Measurements from ENCODE around the gene HOXA3. TPM values are rescaled to one million over a fixed set of nuclear protein-coding genes. Genes with fewer than 3 reads are reported as not detected.

HOXA3 gene
- total RNA-seq, 1 experiment from 2014 or later: 9.2 TPM

- Histone ChIP-seq H3K4me1 (ENCODE audit: control insufficient read depth in 1 of 2, insufficient read depth in 2 of 2, low read length in 2 of 2) (peaks cover 23 to 39% of the 10 kb centered on the region in 2 experiments), H3K9me3 (ENCODE audit: control insufficient read depth in 1 of 2, insufficient read depth in 1 of 2, low read depth in 1 of 2, low read length in 2 of 2) (no peaks in the 10 kb centered on the region), H3K79me2 (ENCODE audit: insufficient read depth, low read length) (no peaks in the 10 kb centered on the region), H2AFZ (ENCODE audit: low read depth, low read length, poor library complexity, severe bottlenecking) (no peak overlapping the region), H3K27me3 (ENCODE audit: insufficient read depth, low read length) (no peaks in the 10 kb centered on the region), H3K36me3 (ENCODE audit: control insufficient read depth in 1 of 2, insufficient read depth in 2 of 2, low read length in 2 of 2) (peaks cover 3 to 7% of the 10 kb centered on the region in 2 experiments; a peak in 2 of 4 replicates), H3K9ac (ENCODE audit: low read length) (no peak overlapping the region), H3K27ac (ENCODE audit: low read depth, low read length) (no peak overlapping the region), H3K4me3 (replicated peaks in 1 of 2; ENCODE audit: low read depth in 1 of 2, low read length in 2 of 2) (no peak overlapping the region), H3K4me2 (ENCODE audit: low read length) (no peak overlapping the region), H4K20me1 (ENCODE audit: insufficient read depth) (no peaks in the 10 kb centered on the region), H3K9me2 (ENCODE audit: insufficient read depth) (no peaks in the 10 kb centered on the region)
- no peak for DNase-seq (ENCODE audit: low read depth, low spot score)
- ChIA-PET CTCF (no interaction called here), RAD21 (ENCODE audit: low non-redundant PET in 1 of 2, low total read pairs in 2 of 2, uncharacterized antibody in 2 of 2, unreplicated experiment in 2 of 2) (no interaction called here), POLR2A (no interaction called here)
- BruUV-seq (replicated peaks): no TSS peak
- no peak for ATAC-seq
- intact Hi-C loops (cut with micrococcal nuclease): no loop called here
- TF ChIP-seq FOSL1 (IDR thresholded peaks at IDR 0.05; ENCODE audit: low read depth) (no peak), EZH2phosphoT487 (IDR thresholded peaks at IDR 0.05; ENCODE audit: borderline replicate concordance) (no peak), CTCF (IDR thresholded peaks at IDR 0.05 in 2 of 3, conservative IDR thresholded peaks at IDR 0.05 in 1 of 3; ENCODE audit: borderline replicate concordance in 1 of 3, insufficient read depth in 1 of 3, low read depth in 2 of 3, low read length in 2 of 3) (no peak), MAX (IDR thresholded peaks at IDR 0.05) (no peak), YY1 (IDR thresholded peaks at IDR 0.05; ENCODE audit: extremely low read depth, insufficient replicate concordance, low read depth, low read length) (no peak), POLR2A (IDR thresholded peaks at IDR 0.05; ENCODE audit: borderline replicate concordance, extremely low read depth, insufficient read depth, insufficient read length) (no peak), SRF (IDR thresholded peaks at IDR 0.05; ENCODE audit: low read depth) (no peak), POLR2AphosphoS5 (IDR thresholded peaks at IDR 0.05; ENCODE audit: low read depth, low read length) (no peak), REST (IDR thresholded peaks at IDR 0.05; ENCODE audit: low read depth) (no peak), ATF3 (IDR thresholded peaks at IDR 0.05) (no peak), SIN3A (IDR thresholded peaks at IDR 0.05; ENCODE audit: low read depth) (no peak), EZH2 (IDR thresholded peaks at IDR 0.05) (no peak), ZFX (IDR thresholded peaks at IDR 0.05) (no peak), RAD21 (IDR thresholded peaks at IDR 0.05; ENCODE audit: low read depth) (no peak), SP1 (IDR thresholded peaks at IDR 0.05; ENCODE audit: low read depth) (no peak), JUND (IDR thresholded peaks at IDR 0.05) (no peak), CEBPB (IDR thresholded peaks at IDR 0.05; ENCODE audit: low read depth) (no peak), ZNF274 (IDR thresholded peaks at IDR 0.05; ENCODE audit: low read depth, low read length) (no peak), EGR1 (IDR thresholded peaks at IDR 0.05; ENCODE audit: low read depth) (no peak)
Measured at GRCh38 chr7:27139334-27140125, 12.9 kb downstream of the HOXA3 start.

Measured in HCT116 (cell line).